IMR-90 (cell line): ENCODE results near the gene RBBP8NL. TPM values are rescaled to one million over a fixed set of nuclear protein-coding genes. Genes with fewer than 3 reads are reported as not detected.

ENCODE experiments used
- ATAC-seq: fragments of 200-7000 bp; cut with Tn5 transposase; 2 replicates; pipeline ENCODE4 v1.9.1; 2020; ENCODE audit warnings: low read depth, mild to moderate bottlenecking, moderate library complexity
- BruUV-seq: library from RNA; stranded (reverse); fragments of 400-500 nt; replicated peaks from 2 replicates; lab custom pipeline; 2021; lab: Mats Ljungman, UMichigan
- CTCF ChIA-PET: fragments of 300-600 bp; formaldehyde crosslinking; extraction: SDS; loops from one replicate; lab custom pipeline; 2021; ENCODE audit warnings: antibody characterized with exemption; lab: Yijun Ruan, JAX
- POLR2A ChIA-PET: fragments of 300-600 bp; sonication (Branson Sonifier 250); formaldehyde crosslinking; loops from one replicate; lab custom pipeline; 2022; ENCODE audit warnings: antibody characterized with exemption; ENCODE audit not compliant: unreplicated experiment; lab: Charles Lee
- DNase-seq: peaks from one replicate; pipeline ENCODE4 v3.0.0; 2013
- H2AFZ ChIP-seq: replicated peaks from 2 replicates; pipeline ENCODE3; 2013; ENCODE audit warnings: low read length, mild to moderate bottlenecking; ENCODE audit not compliant: poor library complexity
- H2AK5ac ChIP-seq: 2 replicates; pipeline ENCODE4 v1.6.1; 2013; ENCODE audit warnings: low read depth, low read length, inconsistent platforms
- H2AK9ac ChIP-seq: replicated peaks from 2 replicates; pipeline ENCODE3; 2013; ENCODE audit warnings: mild to moderate bottlenecking, low read depth, low read length, moderate library complexity; ENCODE audit not compliant: poor library complexity
- H2BK120ac ChIP-seq: 2 replicates; pipeline ENCODE4 v1.6.1; 2013; ENCODE audit warnings: low read depth, low read length, inconsistent platforms
- H2BK15ac ChIP-seq: 3 replicates; pipeline ENCODE4 v1.6.1; 2013; ENCODE audit warnings: low read depth, low read length, inconsistent platforms
- H2BK20ac ChIP-seq: 2 replicates; pipeline ENCODE4 v1.6.1; 2013; ENCODE audit warnings: low read depth, mild to moderate bottlenecking, inconsistent platforms, low read length, moderate library complexity
- H2BK5ac ChIP-seq: 2 replicates; pipeline ENCODE4 v1.6.1; 2013; ENCODE audit warnings: mild to moderate bottlenecking, low read depth, low read length, inconsistent platforms; ENCODE audit not compliant: poor library complexity, severe bottlenecking
- H3K14ac ChIP-seq: replicated peaks from 2 replicates; pipeline ENCODE4 v1.6.1; 2013; ENCODE audit warnings: low read depth, low read length, inconsistent platforms
- H3K18ac ChIP-seq: 2 replicates; pipeline ENCODE4 v1.6.1; 2013; ENCODE audit warnings: low read depth, low read length, control low read depth
- H3K23ac ChIP-seq: 2 replicates; pipeline ENCODE4 v1.6.1; 2013; ENCODE audit warnings: low read depth, low read length, inconsistent platforms
- H3K27ac ChIP-seq: 2 replicates; pipeline ENCODE4 v1.5.1; 2013; ENCODE audit warnings: mild to moderate bottlenecking, control low read depth, low read length; ENCODE audit not compliant: insufficient read depth
- H3K27me3 ChIP-seq: 2 replicates; pipeline ENCODE4 v1.6.1; 2013; ENCODE audit warnings: low read length; ENCODE audit not compliant: control insufficient read depth, insufficient read depth
- H3K36me3 ChIP-seq: 2 replicates; pipeline ENCODE4 v1.6.1; 2013; ENCODE audit warnings: low read length, mixed read lengths; ENCODE audit not compliant: control insufficient read depth, insufficient read depth
- H3K4ac ChIP-seq: 2 replicates; pipeline ENCODE4 v1.6.1; 2013; ENCODE audit warnings: low read depth, low read length, inconsistent platforms
- H3K4me1 ChIP-seq: 2 replicates; pipeline ENCODE4 v1.6.1; 2013; ENCODE audit warnings: low read length, mixed read lengths; ENCODE audit not compliant: control insufficient read depth, insufficient read depth
- H3K4me2 ChIP-seq: 2 replicates; pipeline ENCODE4 v1.6.1; 2013; ENCODE audit warnings: low read depth, mild to moderate bottlenecking, control low read depth, low read length, moderate library complexity
- H3K4me3 ChIP-seq: 2 replicates; pipeline ENCODE4 v1.5.1; 2013; ENCODE audit warnings: low read depth, mild to moderate bottlenecking, control low read depth, low read length, moderate library complexity; ENCODE audit not compliant: insufficient read depth
- H3K56ac ChIP-seq: 2 replicates; pipeline ENCODE4 v1.6.1; 2013; ENCODE audit warnings: low read length, inconsistent platforms; ENCODE audit not compliant: insufficient read depth; ENCODE audit errors: extremely low read depth
- H3K79me1 ChIP-seq, 2 experiments: 2 replicates each; pipeline ENCODE4 v1.6.1; 2013; ENCODE audit warnings: low read length in 2 of 2, inconsistent platforms in 1 of 2, low read depth in 1 of 2
- H3K9ac ChIP-seq: 2 replicates; pipeline ENCODE4 v1.6.1; 2013; ENCODE audit warnings: low read depth, low read length, control low read depth
- H3K9me1 ChIP-seq: 2 replicates; pipeline ENCODE4 v1.6.1; 2013; ENCODE audit warnings: low read length, inconsistent platforms; ENCODE audit not compliant: insufficient read depth
- H3K9me3 ChIP-seq: 2 replicates; pipeline ENCODE4 v1.6.1; 2013; ENCODE audit warnings: low read length; ENCODE audit not compliant: control insufficient read depth, insufficient read depth
- H4K20me1 ChIP-seq: 2 replicates; pipeline ENCODE4 v1.6.1; 2013; ENCODE audit warnings: low read length, inconsistent platforms; ENCODE audit not compliant: insufficient read depth
- H4K5ac ChIP-seq: 2 replicates; pipeline ENCODE4 v1.6.1; 2013; ENCODE audit warnings: mild to moderate bottlenecking, low read depth, low read length, control low read depth
- H4K8ac ChIP-seq, 2 experiments: 2 replicates each; pipeline ENCODE4 v1.6.1; 2013; ENCODE audit warnings: low read depth in 2 of 2, low read length in 2 of 2, control low read depth in 1 of 2, inconsistent platforms in 1 of 2
- H4K91ac ChIP-seq: 2 replicates; pipeline ENCODE4 v1.6.1; 2013; ENCODE audit warnings: low read depth, low read length, inconsistent platforms; ENCODE audit not compliant: insufficient read depth
- BHLHE40 ChIP-seq: fragments of 150-350 bp; IDR thresholded peaks from 2 replicates; pipeline ENCODE4 v1.6.1; 2016; ENCODE audit warnings: mild to moderate bottlenecking, low read depth, low read length
- CEBPB ChIP-seq: IDR thresholded peaks from 2 replicates; pipeline ENCODE4 v1.6.1; 2012; ENCODE audit warnings: low read depth, low read length, improper control_type of control experiment
- CHD1 ChIP-seq: IDR thresholded peaks from 2 replicates; pipeline ENCODE4 v1.6.1; 2012; ENCODE audit warnings: low read depth, low read length, improper control_type of control experiment
- CTCF ChIP-seq: conservative IDR thresholded peaks from 2 replicates; pipeline ENCODE4 v1.5.1; 2012; ENCODE audit warnings: mild to moderate bottlenecking, low read depth, low read length, improper control_type of control experiment
- ELK1 ChIP-seq: fragments of 150-350 bp; IDR thresholded peaks from 2 replicates; pipeline ENCODE4 v1.6.1; 2016; ENCODE audit warnings: low read depth, mild to moderate bottlenecking, low read length, moderate library complexity, borderline replicate concordance
- FOS ChIP-seq: fragments of 150-350 bp; IDR thresholded peaks from 2 replicates; pipeline ENCODE4 v1.6.1; 2016; ENCODE audit warnings: low read depth, low read length
- MAFK ChIP-seq: IDR thresholded peaks from 2 replicates; pipeline ENCODE4 v1.6.1; 2012; ENCODE audit warnings: low read depth, low read length, improper control_type of control experiment
- MAZ ChIP-seq: IDR thresholded peaks from 2 replicates; pipeline ENCODE4 v1.6.1; 2012; ENCODE audit warnings: low read depth, mild to moderate bottlenecking, low read length, improper control_type of control experiment, moderate library complexity, borderline replicate concordance
- MXI1 ChIP-seq: IDR thresholded peaks from 2 replicates; pipeline ENCODE4 v1.6.1; 2012; ENCODE audit warnings: low read depth, mild to moderate bottlenecking, low read length, moderate library complexity, borderline replicate concordance
- NFE2L2 ChIP-seq: fragments of 150-350 bp; IDR thresholded peaks from 2 replicates; pipeline ENCODE4 v1.6.1; 2016; ENCODE audit warnings: low read depth, mild to moderate bottlenecking, low read length
- POLR2A ChIP-seq: IDR thresholded peaks from 2 replicates; pipeline ENCODE4 v1.6.1; 2012; ENCODE audit warnings: mild to moderate bottlenecking, low read depth, low read length
- RAD21 ChIP-seq: IDR thresholded peaks from 2 replicates; pipeline ENCODE4 v1.6.1; 2012; ENCODE audit warnings: low read length, improper control_type of control experiment
- RCOR1 ChIP-seq: IDR thresholded peaks from 2 replicates; pipeline ENCODE4 v1.6.1; 2012; ENCODE audit warnings: mild to moderate bottlenecking, low read length, improper control_type of control experiment; ENCODE audit not compliant: insufficient replicate concordance
- RFX5 ChIP-seq: IDR thresholded peaks from 2 replicates; pipeline ENCODE4 v1.8.0; 2012; ENCODE audit warnings: low read depth, mild to moderate bottlenecking, low read length, moderate library complexity
- SMC3 ChIP-seq: fragments of 150-350 bp; IDR thresholded peaks from 2 replicates; pipeline ENCODE4 v1.6.1; 2016; ENCODE audit warnings: low read depth, mild to moderate bottlenecking, antibody characterized with exemption, low read length, moderate library complexity
- USF2 ChIP-seq: fragments of 150-350 bp; IDR thresholded peaks from 2 replicates; pipeline ENCODE4 v1.6.1; 2017; ENCODE audit warnings: mild to moderate bottlenecking, antibody characterized with exemption, low read length, low read depth
- WGBS, 2 experiments: methylation state at CpG; one replicate each; pipeline versions ENCODE4 v1.1.5 to v1.1.7; 2013; ENCODE audit warnings: missing lambda C conversion rate in 2 of 2; ENCODE audit not compliant: insufficient read length in 1 of 2; ENCODE audit errors: extremely low coverage in 2 of 2; 5-methylcytosine and 5-hydroxymethylcytosine counted together
- dilution Hi-C: fragments of 300-500 bp; cut with HindIII; formaldehyde crosslinking; loops from one replicate; pipeline ENCODE4 v1.14.3; 2018; ENCODE audit warnings: low sequenced_read_pairs; ENCODE audit not compliant: unreplicated experiment
- in situ Hi-C: fragments of 300-500 bp; cut with MboI; formaldehyde crosslinking; loops from 3 replicates; pipeline ENCODE4 v1.14.3; 2019; ENCODE audit warnings: low sequenced_read_pairs, inconsistent platforms, mixed read lengths
- intact Hi-C: fragments of 100-400 bp; cut with micrococcal nuclease; formaldehyde crosslinking; loops from 2 replicates; pipeline ENCODE4 v1.10.0; 2022
- polyA plus RNA-seq, 3 experiments: library from polyadenylated mRNA; depleted of rRNA; stranded (reverse); fragments of >200 nt; gene quantifications; 2 replicates each; pipeline ENCODE4 v1.2.3, GENCODE V29; 2012; ENCODE audit warnings: low replicate concordance in 1 of 3
- total RNA-seq: library from RNA; depleted of rRNA; stranded (reverse); fragments of >200 nt; gene quantifications from 2 replicates; pipeline ENCODE4 v1.2.3, GENCODE V29; 2012

RBBP8NL gene
- total and polyA plus RNA-seq, 2 of the 4 experiments (the other 2 are of a cell fraction): not detected

GRCh38 chr20:62371588-62372041 lies 55.7 kb downstream of the RBBP8NL start:
- H2AFZ ChIP-seq: no peak overlapping the region
- H3K9me1 ChIP-seq: peaks cover 13% of the 10 kb centered on the region; the same call in 1 of the 2 replicates
- CTCF ChIA-PET: no interaction called here
- H3K9ac ChIP-seq: no peak overlapping the region
- H4K20me1 ChIP-seq: peaks cover 12% of the 10 kb centered on the region
- no peak overlapping the region for H2AK9ac ChIP-seq
- no peaks in the 10 kb centered on the region for H3K9me3 ChIP-seq
- no peak overlapping the region for H3K4me3 ChIP-seq
- H3K27me3 ChIP-seq: no peaks in the 10 kb centered on the region
- H2BK5ac ChIP-seq: no peak overlapping the region
- H3K56ac ChIP-seq: no peak overlapping the region
- no TSS peak for BruUV-seq
- no peaks in the 10 kb centered on the region for H3K36me3 ChIP-seq
- H3K14ac ChIP-seq: no peak overlapping the region
- TF ChIP-seq SMC3 (no peak), RFX5 (no peak), USF2 (no peak), RCOR1 (no peak), MXI1 (no peak), BHLHE40 (no peak), CEBPB (no peak), RAD21 (no peak), MAFK (no peak), ELK1 (no peak), FOS (no peak), POLR2A (no peak), MAZ (no peak), NFE2L2 (no peak), CHD1 (no peak), CTCF (no peak)
- intact Hi-C loops: no loop called here
- no peak overlapping the region for H3K27ac ChIP-seq
- no CpG with 5 or more reads among the region's 8 CpGs for WGBS, 2 experiments
- H2BK15ac ChIP-seq: no peak overlapping the region
- H3K23ac ChIP-seq: no peak overlapping the region
- H3K79me1 ChIP-seq: no peaks in the 10 kb centered on the region
- no peak overlapping the region for H2BK120ac ChIP-seq
- peaks cover 52% of the 10 kb centered on the region for H3K4me1 ChIP-seq
- H2AK5ac ChIP-seq: no peak overlapping the region
- no peak overlapping the region for H4K5ac ChIP-seq
- H3K18ac ChIP-seq: no peak overlapping the region
- no peak overlapping the region for H3K4ac ChIP-seq
- no peak for ATAC-seq
- dilution Hi-C loops: no loop called here
- H3K4me2 ChIP-seq: no peak overlapping the region
- in situ Hi-C loops: no loop called here
- H2BK20ac ChIP-seq: no peak overlapping the region
- H4K8ac ChIP-seq: no peak overlapping the region
- no peak overlapping the region for H4K91ac ChIP-seq
- POLR2A ChIA-PET: no interaction called here
- no peak for DNase-seq
